HG02885 (cell line): ENCODE results near the gene VPS26A.
"Not testable (repeated sequence)": the region's sequence is repeated elsewhere in the genome, so short reads cannot be mapped to it uniquely, and the experiment has no call there.

Source experiments
- ATAC-seq: cut with Tn5 transposase; IDR thresholded peaks from one replicate; pipeline ENCODE4 v1.9.1; 2021; ENCODE audit warnings: mild to moderate bottlenecking; ENCODE audit not compliant: unreplicated experiment, poor library complexity

The VPS26A gene

DNA sequence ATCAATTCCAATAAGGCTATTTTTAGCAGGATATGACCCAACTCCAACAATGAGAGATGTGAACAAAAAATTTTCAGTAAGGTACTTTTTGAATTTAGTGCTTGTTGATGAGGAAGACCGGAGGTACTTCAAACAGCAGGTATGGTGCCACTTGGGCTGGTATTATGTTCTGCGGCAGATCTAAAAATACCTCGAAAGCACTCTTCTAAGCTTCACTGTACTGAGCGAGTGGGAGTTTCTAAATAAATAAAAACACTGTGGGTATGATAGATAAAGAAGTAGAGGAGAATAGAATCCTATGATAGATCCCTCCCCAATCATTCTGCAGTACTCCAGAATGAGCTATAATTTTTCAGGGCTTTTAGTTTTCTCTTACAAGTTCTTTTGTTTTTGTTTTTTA lies 44.5 kb downstream of the VPS26A start:
- no peak for ATAC-seq

DNA sequence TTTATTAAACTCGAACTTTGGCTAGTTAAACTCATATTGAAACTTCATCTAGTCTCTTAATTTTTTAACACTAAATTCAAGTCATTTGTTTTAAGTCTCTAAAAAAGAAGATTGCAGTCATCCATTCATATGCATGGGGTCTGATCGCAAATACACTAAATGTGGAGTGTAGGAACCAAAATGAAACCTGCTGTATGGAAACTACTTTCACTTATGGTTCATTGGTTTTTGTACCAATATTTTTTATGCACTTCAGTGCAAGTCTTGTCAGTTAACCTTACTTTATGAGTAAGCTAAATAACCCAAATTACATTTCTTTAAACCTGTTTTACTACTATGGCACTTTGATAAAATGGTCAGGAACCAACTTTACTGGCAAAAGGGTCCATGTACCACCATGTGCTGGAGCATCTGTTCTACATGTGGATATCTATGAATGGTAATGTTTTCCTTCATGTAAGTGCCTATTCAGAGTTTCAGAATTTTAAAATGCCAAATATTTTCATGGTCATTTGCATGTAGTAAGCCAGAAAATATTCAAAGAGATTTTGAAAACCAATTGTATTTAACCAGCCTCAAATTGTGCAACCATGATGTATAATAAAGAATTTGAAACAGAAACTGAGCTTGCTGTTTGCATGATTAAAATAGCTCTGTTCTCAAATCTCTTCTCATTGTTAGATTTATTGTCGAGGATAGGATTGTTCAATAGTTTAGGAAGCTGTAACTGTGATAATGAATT lies 48.4 kb downstream of the VPS26A start:
- ATAC-seq, result peak; percentile 46

- not testable (repeated sequence) for ATAC-seq
Observed at GRCh38 chr10:69175326-69175725, 51.3 kb downstream of the VPS26A start.

DNA sequence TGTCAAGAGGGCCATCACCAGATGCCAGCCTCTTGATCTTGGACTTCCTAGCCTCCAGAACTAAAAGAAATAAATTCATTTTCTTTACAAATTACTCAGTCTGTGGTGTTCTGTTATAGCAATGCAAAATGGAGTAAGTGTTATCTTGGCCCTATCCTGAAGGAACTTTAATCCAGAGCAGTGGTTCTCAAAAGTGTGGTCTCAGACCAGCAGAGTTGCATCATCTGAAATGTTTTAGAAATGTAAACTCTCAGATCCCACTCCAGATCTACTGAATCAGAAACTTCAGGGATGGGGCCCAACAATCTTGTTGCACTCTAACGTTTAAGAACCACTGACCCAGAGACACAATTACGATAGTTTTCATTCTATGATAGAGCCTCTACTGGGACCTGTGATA lies 52.8 kb downstream of the VPS26A start:
- no peak for ATAC-seq

DNA sequence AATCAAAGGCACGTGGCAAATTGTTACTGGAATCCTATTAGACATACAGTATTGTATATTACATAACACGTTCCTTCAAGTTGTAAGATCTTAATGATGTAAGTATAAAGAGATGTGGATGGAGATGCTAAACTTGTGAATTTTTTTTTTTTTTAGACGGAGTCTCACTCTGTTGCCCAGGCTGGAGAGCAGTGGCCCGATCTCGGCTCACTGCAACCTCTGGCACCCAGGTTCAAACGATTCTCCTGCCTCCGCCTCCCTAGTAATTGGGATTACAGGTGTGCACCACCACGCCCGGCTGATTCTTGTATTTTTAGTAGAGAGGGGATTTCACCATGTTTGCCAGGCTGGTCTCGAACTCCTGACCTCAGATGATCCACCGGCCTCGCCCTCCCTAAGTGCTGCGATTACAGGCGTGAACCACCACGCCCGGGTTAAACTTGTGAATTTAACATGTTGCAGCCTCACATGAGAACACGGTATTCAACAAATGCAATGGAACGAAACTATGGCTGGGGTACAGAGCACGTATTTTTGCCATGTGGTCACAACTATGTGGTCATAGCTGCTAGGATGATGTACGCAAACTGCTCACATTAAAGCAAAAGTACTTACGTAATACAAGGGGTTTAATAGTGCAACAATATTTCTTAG lies 55.2 kb downstream of the VPS26A start:
- ATAC-seq, result peak; percentile 27

DNA sequence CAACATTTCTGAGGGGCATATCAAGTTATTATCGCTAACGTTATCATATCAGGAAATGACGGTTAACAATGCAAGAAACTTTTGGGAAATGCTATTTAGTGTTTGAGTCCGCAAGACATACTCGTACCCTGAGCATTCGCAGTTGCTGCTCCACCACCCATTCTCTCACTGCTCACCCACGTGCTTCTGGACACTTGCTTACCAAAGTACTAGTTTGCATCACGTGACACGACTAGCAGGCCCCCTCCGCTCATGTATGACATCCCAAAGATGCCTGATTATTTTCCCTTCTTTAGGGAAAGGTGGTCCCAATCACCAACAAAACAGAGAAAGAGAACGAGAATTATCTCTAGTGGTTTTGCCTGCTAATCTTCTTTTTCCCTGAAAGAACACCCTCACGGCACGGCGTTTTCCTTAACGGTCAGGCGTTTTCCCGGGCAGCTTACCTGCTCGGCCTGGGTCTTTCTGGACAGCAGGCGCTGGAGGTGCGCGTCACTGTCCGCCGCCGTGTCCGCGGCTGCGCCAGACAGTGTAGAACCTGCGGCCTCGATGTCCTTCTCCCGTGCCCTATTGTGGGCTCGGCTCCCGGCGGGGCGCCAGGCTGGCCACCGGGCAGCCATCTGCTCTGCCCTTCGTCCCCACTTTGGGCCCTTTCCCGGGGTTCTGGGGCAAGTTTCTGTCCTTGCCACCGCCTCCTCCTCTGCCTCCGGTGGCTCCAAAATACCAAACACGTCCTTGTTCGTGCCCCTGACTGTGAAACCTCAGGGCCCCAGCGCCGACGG lies 56.0 kb downstream of the VPS26A start, which contains the start of gene SUPV3L1:
Gene SUPV3L1 (plus strand): TSS at position 492 of the 782 bp plus-strand sequence. CDS start 58 bp downstream, at position 550.
- ATAC-seq, result peak; percentile 88

DNA sequence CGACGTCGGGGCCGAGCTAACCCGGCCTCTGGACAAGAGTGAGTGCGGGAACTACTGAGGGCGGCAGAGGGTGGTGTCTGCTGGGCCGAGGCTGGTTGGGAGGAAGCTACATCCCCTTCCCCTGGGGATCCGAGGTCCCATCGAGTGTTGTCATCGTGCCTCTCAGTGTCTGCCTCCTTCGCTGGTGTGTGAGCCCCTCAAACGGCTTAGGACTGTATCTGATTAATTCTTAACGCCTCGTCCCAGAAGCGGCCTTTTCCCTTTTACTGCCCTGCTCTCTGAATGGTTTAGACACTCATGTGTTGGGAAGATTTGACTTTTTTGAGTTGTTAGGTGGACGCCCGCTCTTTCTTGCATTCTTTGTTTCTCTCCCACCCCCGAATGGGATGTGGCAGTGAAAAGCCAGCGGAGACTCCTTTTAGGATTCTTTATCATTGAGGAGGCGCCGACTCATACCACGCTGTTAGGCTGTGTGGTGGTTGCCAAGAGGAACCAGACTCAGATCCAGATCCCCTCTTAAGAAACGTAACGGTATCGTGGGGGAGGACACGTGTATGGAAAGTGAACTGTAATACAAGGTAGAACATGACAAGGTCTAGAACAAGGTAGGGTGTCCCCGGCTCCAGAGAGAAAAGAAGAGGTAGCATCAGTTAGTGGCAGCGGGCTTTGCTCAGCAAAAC lies 56.7 kb downstream of the VPS26A start:
- no peak for ATAC-seq

GRCh38 chr10:69181433-69181832 lies 57.5 kb downstream of the VPS26A start:
- no peak for ATAC-seq

- ATAC-seq, result no peak
Observed at GRCh38 chr10:69182005-69182404, 58.0 kb downstream of the VPS26A start.

DNA sequence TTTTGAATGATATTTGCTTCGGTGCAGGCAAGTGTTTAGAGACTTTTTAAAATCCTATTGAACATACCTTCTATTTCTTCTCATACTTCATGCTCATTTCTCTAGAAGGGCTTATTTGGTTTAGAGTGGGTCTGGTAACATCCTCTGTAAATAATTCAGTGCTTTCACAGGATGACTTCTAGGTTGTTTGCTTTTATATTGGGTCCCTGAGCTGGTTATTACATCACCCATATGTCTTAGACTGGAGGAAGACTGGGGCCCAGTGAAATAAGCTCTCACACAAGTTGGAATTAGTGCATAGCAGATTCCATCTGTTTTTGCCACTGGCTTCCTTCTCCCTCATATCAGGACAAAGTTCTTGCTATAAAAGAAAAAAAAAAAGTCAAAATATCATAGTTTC lies 62.5 kb downstream of the VPS26A start:
- no peak for ATAC-seq

- no peak for ATAC-seq
Observed at GRCh38 chr10:69201045-69201444, 77.1 kb downstream of the VPS26A start.

GRCh38 chr10:69202332-69202731 lies 78.4 kb downstream of the VPS26A start:
- ATAC-seq, result no peak

GRCh38 chr10:69208761-69209160 lies 84.8 kb downstream of the VPS26A start:
- ATAC-seq, result no peak

DNA sequence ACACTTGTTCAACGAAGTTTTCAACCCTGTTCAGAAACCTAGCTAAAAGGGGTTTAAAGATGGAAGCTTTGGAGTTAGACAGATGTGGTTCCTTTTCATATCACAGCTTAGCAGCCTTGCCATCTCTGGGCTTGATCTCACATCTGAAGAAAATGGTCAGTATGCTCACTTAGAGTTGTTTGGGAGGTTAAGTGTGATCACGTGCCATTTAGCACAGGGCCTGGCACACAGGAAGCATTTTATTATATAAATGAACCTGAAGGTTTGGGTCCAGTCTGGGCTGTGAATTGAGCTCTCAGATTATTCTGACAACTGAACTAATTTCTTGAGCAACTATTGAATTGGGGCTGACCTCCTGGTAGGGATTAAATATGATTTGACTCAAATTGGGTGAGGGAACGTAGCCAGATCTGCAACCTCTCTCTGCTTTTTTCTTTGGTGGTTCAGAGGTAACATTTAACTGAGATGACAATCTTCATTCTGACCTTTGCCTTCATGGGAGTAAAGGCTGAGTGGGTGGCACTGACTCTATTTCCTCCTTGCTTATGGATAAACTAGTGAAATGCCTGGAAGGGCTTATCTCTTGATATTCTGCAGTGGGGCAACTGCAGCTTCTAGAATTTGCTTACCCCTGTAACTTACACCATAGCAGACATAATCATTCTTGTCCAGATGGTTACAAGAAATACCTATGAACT lies 86.0 kb downstream of the VPS26A start:
- ATAC-seq, result no peak

GRCh38 chr10:69211104-69211503 lies 87.1 kb downstream of the VPS26A start:
- ATAC-seq, result no peak

- ATAC-seq, result no peak
Observed at GRCh38 chr10:69211524-69211923, 87.5 kb downstream of the VPS26A start.

- no peak for ATAC-seq
Observed at GRCh38 chr10:69213591-69214311, 89.8 kb downstream of the VPS26A start.

DNA sequence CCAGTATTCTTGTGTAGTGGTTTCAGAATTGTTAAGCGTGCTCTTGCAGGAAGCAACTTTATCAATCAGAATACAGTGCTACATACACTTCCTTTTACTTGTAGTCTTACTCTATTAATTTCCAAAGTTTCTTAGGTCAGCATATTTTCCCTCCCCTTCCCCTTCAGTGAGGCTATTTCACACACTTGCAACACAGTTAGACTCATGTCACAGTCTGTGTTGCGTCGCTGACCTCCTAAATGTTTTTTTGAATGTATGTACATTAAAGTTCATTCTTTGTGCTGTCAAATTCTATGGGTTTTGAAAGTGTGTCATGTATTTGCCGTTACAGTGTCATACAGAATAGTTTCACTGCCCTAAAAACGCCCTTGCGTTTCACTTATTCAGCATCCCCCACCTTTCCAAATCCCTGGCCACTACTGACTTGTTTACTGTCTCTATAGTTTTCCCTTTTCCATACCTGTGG lies 90.7 kb downstream of the VPS26A start:
- no peak for ATAC-seq
